Measurements from ENCODE around the gene SMAD3.

The SMAD3 gene

DNA sequence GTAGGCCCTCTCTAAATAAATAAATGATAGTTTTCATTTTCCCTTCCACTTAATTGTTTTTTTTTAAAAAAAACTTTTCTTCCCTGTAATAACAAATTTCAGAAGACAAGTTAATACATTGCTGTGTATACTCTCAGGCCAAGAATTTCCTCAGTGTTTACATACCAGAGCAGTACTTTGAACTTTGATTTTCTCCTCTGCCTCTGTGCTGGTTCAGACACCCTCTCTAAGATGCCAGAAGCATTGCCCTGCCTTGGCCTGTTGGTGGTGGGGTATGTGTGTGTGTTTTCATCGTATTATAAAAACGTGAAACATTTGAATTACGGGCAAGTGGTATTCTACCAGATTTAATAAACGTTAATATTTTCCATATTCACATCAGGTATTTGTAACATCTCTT, 70.1 kb downstream of the SMAD3 start:
- Histone ChIP-seq H3K36me3 (ENCODE audit: control insufficient read depth, insufficient read depth, low read length) (no peaks in the 10 kb centered on the region), H3K4me3 (replicated peaks; ENCODE audit: low read depth, low read length) (no peak overlapping the region), H3K27me3 (replicated peaks; ENCODE audit: control insufficient read depth, insufficient read depth, low read length) (no peaks in the 10 kb centered on the region)
- TF ChIP-seq, protein P1, sequence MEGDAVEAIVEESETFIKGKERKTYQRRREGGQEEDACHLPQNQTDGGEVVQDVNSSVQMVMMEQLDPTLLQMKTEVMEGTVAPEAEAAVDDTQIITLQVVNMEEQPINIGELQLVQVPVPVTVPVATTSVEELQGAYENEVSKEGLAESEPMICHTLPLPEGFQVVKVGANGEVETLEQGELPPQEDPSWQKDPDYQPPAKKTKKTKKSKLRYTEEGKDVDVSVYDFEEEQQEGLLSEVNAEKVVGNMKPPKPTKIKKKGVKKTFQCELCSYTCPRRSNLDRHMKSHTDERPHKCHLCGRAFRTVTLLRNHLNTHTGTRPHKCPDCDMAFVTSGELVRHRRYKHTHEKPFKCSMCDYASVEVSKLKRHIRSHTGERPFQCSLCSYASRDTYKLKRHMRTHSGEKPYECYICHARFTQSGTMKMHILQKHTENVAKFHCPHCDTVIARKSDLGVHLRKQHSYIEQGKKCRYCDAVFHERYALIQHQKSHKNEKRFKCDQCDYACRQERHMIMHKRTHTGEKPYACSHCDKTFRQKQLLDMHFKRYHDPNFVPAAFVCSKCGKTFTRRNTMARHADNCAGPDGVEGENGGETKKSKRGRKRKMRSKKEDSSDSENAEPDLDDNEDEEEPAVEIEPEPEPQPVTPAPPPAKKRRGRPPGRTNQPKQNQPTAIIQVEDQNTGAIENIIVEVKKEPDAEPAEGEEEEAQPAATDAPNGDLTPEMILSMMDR (IDR thresholded peaks at IDR 0.05; ENCODE audit: insufficient read depth, low read length, poor library complexity, severe bottlenecking) = no peak
- DNase-seq (ENCODE audit: extremely low read depth, insufficient read length) = no peak

DNA sequence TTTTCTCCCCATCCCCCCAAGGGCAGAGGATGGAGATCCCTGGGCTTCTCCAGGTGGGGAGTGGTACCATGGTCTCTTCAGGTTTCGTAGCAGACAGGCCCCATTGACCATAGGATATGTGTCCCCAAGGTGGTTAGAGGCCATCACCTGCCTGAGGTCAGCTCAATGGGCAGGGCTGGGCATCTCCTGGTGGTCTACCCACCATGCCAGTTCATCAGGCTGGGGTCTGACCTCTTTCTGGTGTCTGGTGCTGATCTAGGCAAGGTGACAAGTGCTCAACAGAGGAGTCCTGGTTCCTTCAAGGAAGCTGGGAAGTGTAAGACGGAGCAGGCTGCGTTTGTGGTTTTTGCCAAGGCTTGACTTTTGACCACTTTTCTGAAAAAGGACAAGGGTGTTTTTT, 71.4 kb downstream of the SMAD3 start:
- DNase-seq (ENCODE audit: extremely low read depth, insufficient read length) = no peak
- Histone ChIP-seq H3K27me3 (replicated peaks; ENCODE audit: control insufficient read depth, insufficient read depth, low read length) (no peaks in the 10 kb centered on the region), H3K4me3 (replicated peaks; ENCODE audit: low read depth, low read length) (no peak overlapping the region), H3K36me3 (ENCODE audit: control insufficient read depth, insufficient read depth, low read length) (no peaks in the 10 kb centered on the region)
- TF ChIP-seq, protein P1 (IDR thresholded peaks at IDR 0.05; ENCODE audit: insufficient read depth, low read length, poor library complexity, severe bottlenecking) = no peak

DNA sequence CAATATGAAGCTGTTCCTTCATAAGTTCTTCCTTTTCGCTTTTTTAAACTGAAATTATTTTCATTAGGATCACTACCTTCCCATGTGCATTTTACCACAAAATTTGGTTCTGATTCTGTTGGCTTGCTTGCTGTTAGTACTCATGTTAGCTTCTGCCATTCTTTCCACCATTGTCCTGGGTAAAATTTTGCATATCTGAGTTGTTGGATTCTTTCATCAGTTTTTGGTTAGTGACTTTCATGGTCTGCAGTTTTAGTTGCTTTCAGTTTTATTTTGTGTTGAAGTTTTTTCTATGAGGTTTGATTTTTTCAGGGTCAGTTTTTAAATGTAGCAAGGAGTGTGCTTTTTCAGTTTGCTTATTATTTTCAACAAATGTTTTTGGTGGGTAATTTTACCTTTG, 71.9 kb downstream of the SMAD3 start:
- H3K4me3 ChIP-seq (replicated peaks; ENCODE audit: low read depth, low read length) = no peak overlapping the region
- TF ChIP-seq, protein P1 (IDR thresholded peaks at IDR 0.05; ENCODE audit: insufficient read depth, low read length, poor library complexity, severe bottlenecking) = no peak

DNA sequence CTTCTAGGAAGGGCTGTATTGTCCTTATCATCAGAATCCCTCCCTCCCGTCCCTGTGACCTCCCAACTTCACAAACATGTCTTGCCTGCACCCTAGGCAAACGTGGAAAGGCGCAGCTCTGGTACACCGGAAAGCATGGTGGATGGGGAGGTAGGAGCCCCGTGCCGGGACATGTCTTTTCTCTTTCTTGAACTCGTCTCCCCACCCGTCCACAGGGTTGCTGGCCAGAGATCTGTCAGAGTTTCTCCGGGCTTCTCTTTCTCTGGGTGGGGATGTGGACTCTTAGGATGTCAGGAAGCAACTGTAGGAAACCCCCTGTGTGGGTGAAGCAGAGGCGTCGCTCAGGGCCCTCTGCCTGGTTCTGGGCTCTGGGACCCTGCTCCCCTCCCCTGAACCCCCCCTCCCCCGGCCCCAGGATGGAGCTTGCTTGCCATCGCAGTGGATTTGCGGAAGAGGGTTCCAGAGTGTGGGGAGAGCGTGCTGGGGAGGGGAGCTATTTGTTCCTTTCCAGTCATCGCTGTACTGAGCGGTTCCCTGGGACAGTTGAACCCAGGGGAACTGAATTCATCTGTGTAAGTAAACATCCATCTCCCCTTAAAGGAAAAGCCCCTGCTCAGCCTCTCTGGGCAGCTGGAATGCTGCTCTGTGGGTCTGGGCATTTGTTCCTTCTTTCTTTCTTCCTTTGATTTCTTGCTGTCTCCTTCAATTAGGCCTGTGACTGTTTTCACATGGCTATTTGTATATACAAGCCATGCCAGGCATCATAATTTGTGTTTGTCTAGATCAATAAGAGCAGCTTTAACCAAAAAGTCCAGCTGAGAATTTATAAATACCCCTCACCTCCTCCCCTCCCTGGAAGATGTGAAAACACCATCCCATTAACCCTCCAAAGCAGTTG, 72.8 kb downstream of the SMAD3 start:
- H3K4me3 ChIP-seq (replicated peaks; ENCODE audit: low read depth, low read length) = no peak overlapping the region
- DNase-seq (ENCODE audit: extremely low read depth, insufficient read length) = no peak
- no peaks in the 10 kb centered on the region for H3K36me3 ChIP-seq (ENCODE audit: control insufficient read depth, insufficient read depth, low read length)
- TF ChIP-seq, protein P1 (IDR thresholded peaks at IDR 0.05; ENCODE audit: insufficient read depth, low read length, poor library complexity, severe bottlenecking) = no peak
- no peaks in the 10 kb centered on the region for H3K27me3 ChIP-seq (replicated peaks; ENCODE audit: control insufficient read depth, insufficient read depth, low read length)

More for the DNA sequence above, 71.9 kb downstream of the SMAD3 start:
- DNase-seq (ENCODE audit: extremely low read depth, insufficient read length) = no peak
- Histone ChIP-seq H3K27me3 (replicated peaks; ENCODE audit: control insufficient read depth, insufficient read depth, low read length) (no peaks in the 10 kb centered on the region), H3K36me3 (ENCODE audit: control insufficient read depth, insufficient read depth, low read length) (no peaks in the 10 kb centered on the region)

DNA sequence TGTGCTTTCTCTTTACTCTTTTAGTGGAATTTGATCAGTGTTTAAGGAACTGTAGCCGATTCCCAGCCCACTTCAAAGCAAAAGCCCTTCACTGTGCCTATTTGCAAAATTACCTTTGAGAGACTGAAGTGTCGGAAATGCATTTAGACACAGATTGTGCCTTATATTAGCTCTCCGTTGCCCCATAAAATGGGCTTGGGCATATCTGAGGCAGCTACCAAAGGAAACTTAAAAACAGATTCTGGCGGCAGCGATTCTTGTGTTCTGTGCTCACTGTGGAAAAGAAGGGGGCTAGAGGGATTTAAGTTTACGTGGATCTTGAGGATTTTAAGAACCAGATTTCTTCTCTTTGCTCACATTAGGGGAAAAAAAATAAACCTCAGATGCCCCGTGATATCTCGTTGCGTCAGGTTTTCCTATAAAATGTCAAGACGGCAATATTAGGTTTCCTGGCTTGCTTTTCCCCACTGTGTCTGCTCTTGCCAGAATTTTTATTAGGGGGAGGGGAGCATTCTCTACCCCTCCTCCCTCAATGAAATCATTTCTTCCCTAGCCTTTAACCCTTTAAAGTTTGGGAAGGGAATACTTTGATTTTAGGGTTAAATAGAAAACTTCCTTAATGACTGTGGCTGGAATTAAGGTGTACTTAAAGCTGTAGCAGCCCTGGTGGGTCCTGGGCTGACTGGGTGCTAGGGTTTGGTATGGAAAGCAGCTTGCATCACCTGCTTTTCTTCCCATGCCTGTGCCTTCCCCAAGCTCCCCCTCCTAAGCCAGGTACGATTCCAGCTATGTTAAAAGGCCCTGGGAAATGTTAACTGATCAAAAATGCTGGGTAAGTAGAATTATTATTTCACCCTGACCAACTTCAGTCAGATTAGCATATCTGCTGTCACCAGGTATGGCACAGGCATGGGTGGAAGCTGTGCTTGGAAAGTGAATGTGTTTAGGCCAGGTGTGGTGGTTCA, 73.8 kb downstream of the SMAD3 start:
- TF ChIP-seq, protein P1 (IDR thresholded peaks at IDR 0.05; ENCODE audit: insufficient read depth, low read length, poor library complexity, severe bottlenecking) = no peak
- Histone ChIP-seq H3K4me3 (replicated peaks; ENCODE audit: low read depth, low read length) (no peak overlapping the region), H3K36me3 (ENCODE audit: control insufficient read depth, insufficient read depth, low read length) (no peaks in the 10 kb centered on the region), H3K27me3 (replicated peaks; ENCODE audit: control insufficient read depth, insufficient read depth, low read length) (no peaks in the 10 kb centered on the region)
- no peak for DNase-seq (ENCODE audit: extremely low read depth, insufficient read length)

Measured in GM06990 (cell line).